Measurements from ENCODE around the gene EXOSC10. TPM values are rescaled to one million over a fixed set of nuclear protein-coding genes. Genes with fewer than 3 reads are reported as not detected.

Gene EXOSC10
- total RNA-seq, 4 donors from 2014 or later, result 96.1 to 181 (median 127) TPM

DNA sequence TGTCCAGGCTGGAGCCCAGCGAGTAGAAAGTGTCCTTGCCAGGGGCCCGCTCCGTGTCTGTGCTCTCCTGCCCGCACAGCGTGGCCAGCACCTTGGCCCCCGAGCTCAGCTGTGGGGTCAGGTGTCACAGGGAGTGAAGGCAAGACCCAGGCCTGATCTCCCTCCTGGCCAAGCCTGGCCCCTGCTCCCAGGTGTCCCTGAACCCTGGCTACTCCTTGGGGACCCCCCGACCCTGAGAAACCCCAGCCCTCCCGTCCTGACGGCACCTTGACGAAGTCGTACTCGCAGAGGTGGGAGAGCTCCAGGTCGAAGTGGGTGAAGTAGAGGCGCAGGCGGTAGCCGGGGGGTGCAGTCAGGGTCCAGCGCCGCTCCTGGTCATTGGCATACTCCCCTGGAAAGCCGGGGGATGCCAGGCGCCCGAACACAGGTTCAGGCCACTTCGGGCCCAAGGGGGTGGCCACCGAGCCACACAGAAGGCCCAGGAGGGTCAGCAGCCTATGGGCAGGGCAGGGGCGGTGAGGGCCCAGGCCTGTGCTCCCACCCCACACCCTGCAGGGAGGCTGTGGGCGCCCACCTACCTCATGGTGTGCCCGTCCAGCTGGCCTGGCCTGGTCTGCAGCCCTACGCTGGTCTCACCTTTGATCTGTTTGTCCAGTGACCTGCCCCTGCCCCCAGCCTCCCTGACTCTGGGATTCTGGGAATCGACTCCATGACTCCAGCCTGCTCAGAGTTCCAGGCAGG is 52.9 kb downstream of the EXOSC10 start, which contains the start of gene MASP2:
MASP2 (minus strand) TSS at position 615 of the 741 bp plus-strand sequence; CDS start at position 583, 32 bp downstream.
- no peaks in the 10 kb centered on the region for H3K36me3 ChIP-seq
- DNase-seq (ENCODE audit: low spot score in 2 of 2), result no peak

DNA sequence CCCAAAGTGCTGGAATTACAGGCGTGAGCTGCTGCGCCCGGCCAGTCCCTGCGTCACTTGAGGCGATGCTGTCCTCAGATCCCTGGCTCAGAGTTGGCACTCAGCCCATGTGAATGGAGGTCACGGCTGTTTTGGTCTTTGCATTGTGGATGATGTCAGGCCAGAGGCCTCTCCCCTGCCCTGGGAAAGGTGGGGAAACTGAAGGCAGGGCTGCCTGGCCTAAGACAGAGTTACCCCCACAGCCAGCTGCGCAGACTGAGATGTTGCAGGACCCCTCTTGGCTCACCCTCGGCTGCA is 53.5 kb downstream of the EXOSC10 start:
- no peak overlapping the region for H3K4me3 ChIP-seq
- H3K9me3 ChIP-seq, result no peaks in the 10 kb centered on the region
- no peak for DNase-seq (ENCODE audit: low spot score in 2 of 2)
- no peaks in the 10 kb centered on the region for H3K4me1 ChIP-seq
- WGBS, 2 donors, result 73 to 79% methylated on average over 6 to 8 of the region's 8 CpGs
- H3K36me3 ChIP-seq, result no peaks in the 10 kb centered on the region
- H3K27me3 ChIP-seq, result no peaks in the 10 kb centered on the region
- H3K27ac ChIP-seq, result no peak overlapping the region
- TF ChIP-seq, protein P1, sequence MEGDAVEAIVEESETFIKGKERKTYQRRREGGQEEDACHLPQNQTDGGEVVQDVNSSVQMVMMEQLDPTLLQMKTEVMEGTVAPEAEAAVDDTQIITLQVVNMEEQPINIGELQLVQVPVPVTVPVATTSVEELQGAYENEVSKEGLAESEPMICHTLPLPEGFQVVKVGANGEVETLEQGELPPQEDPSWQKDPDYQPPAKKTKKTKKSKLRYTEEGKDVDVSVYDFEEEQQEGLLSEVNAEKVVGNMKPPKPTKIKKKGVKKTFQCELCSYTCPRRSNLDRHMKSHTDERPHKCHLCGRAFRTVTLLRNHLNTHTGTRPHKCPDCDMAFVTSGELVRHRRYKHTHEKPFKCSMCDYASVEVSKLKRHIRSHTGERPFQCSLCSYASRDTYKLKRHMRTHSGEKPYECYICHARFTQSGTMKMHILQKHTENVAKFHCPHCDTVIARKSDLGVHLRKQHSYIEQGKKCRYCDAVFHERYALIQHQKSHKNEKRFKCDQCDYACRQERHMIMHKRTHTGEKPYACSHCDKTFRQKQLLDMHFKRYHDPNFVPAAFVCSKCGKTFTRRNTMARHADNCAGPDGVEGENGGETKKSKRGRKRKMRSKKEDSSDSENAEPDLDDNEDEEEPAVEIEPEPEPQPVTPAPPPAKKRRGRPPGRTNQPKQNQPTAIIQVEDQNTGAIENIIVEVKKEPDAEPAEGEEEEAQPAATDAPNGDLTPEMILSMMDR (IDR thresholded peaks at IDR 0.05), result no peak
- TF ChIP-seq EP300 (IDR thresholded peaks at IDR 0.05), result no peak
- no peak for TF ChIP-seq POLR2A (IDR thresholded peaks at IDR 0.05)

More for the DNA sequence above, 52.9 kb downstream of the EXOSC10 start, which contains the start of gene MASP2:
- Histone ChIP-seq H3K4me1 (no peaks in the 10 kb centered on the region), H3K9me3 (no peaks in the 10 kb centered on the region), H3K27me3 (no peaks in the 10 kb centered on the region), H3K27ac (no peak within 1 kb of the TSS), H3K4me3 (no peak within 1 kb of the TSS)
- 90% methylated on average over 21 to 24 of the region's 28 CpGs for WGBS, 2 donors
- TF ChIP-seq EP300 (IDR thresholded peaks at IDR 0.05) (no peak), POLR2A (IDR thresholded peaks at IDR 0.05) (no peak)
- TF ChIP-seq, protein P1 (IDR thresholded peaks at IDR 0.05), result no peak

DNA sequence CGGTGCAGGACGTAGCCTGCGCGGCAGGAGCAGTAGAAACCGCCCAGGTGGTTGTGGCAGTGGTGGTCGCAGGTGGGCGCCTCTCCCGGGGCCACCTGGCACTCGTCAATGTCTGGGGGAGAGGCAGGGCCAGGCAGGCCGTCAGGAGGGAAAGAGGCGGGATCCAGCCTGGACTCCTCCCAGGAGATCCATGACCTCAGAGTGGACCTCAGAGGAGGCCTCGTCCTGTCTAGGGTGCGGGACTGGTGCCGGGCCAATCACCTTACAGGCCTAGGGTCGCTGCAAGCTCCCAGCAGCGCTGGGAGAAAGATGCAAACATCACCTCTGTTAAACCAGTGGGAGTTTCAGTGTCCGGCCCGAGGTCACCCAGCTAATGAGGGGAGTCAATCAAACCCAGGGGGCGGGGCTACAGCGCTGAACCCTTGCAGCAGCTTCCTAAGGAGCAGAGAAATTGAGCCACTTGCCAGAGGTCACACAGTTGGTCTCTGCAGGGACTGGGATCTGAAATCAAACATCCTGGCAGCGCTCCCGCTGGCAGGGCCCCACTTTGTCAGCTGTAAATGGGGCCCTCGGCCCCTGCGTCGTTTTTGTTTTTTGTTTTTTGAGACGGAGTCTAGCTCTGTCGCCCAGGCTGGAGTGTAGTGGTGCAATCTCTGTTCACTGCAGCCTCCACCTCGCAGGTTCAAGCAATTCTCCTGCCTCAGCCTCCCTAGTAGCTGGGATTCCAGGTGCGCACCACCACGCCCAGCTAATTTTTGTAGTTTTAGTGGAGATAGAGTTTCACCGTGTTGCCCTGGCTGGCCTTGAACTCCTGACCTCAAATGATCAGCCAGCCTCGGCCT is 54.0 kb downstream of the EXOSC10 start:
- H3K4me1 ChIP-seq, result no peaks in the 10 kb centered on the region
- H3K4me3 ChIP-seq, result no peak overlapping the region
- H3K27ac ChIP-seq, result no peak overlapping the region
- no peaks in the 10 kb centered on the region for H3K9me3 ChIP-seq
- DNase-seq (ENCODE audit: low spot score in 2 of 2), result no peak
- no peak for TF ChIP-seq EP300 (IDR thresholded peaks at IDR 0.05)
- TF ChIP-seq POLR2A (IDR thresholded peaks at IDR 0.05), result no peak
- TF ChIP-seq, protein P1 (IDR thresholded peaks at IDR 0.05), result no peak
- no peaks in the 10 kb centered on the region for H3K27me3 ChIP-seq
- no peaks in the 10 kb centered on the region for H3K36me3 ChIP-seq
- WGBS, 2 donors, result 51 to 54% methylated on average over 23 to 32 of the region's 32 CpGs

DNA sequence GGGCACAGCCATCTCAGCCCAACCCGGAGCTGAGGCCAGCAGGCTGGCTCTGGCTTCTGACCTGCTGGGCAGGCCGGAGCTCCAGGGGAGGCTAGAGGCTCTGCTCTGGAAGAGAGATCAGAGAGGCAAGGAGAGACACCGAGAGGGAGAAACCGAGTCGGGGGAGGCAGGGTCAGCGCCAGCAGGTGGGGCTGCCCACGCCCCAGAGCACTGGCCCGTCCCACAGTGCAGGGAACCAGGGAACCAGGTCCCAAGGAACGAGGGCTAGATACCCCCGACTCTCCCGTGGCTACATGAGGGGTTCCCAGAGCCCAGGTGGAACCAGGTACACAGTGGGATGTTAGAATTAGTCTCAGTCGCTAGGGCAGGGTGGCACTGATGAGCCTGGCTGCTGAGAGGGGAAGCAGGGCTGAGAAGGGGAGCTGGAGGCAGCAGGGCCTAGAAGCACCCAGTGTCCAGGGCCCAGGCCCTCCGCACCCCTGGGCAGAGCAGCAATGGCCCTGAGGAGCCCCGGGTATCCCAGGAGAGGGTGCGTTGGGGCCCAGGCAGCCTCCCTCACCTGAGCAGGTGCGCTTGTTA is 54.7 kb downstream of the EXOSC10 start:
- no peak overlapping the region for H3K4me3 ChIP-seq
- DNase-seq (ENCODE audit: low spot score in 2 of 2), result no peak
- no peaks in the 10 kb centered on the region for H3K9me3 ChIP-seq
- no peaks in the 10 kb centered on the region for H3K4me1 ChIP-seq
- no peaks in the 10 kb centered on the region for H3K27me3 ChIP-seq
- H3K27ac ChIP-seq, result no peak overlapping the region
- H3K36me3 ChIP-seq, result no peaks in the 10 kb centered on the region
- TF ChIP-seq, protein P1 (IDR thresholded peaks at IDR 0.05), result no peak
- no peak for TF ChIP-seq EP300 (IDR thresholded peaks at IDR 0.05)
- TF ChIP-seq POLR2A (IDR thresholded peaks at IDR 0.05), result no peak
- WGBS, 2 donors, result 79 to 87% methylated on average over 15 to 16 of the region's 16 CpGs
